Left hindlimb (tissue), 1 donor: ENCODE measurements around the gene CCDC32.
"Not testable (repeated sequence)": the region's sequence is repeated elsewhere in the genome, so short reads cannot be mapped to it uniquely, and the experiment has no call there.

Source experiments
- DNase-seq: peaks from one replicate; pipeline ENCODE4 v3.0.0-alpha.2; 2018

CCDC32 gene, protein sequence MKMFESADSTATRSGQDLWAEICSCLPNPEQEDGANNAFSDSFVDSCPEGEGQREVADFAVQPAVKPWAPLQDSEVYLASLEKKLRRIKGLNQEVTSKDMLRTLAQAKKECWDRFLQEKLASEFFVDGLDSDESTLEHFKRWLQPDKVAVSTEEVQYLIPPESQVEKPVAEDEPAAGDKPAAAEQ

GRCh38 chr15:40564591-40565332, at the start of gene CCDC32:
Gene CCDC32, minus strand, starts transcription at chr15:40565042. Its CDS starts 2,027 bp downstream, at chr15:40563015.
- DNase-seq, result peak; percentile 98

DNA sequence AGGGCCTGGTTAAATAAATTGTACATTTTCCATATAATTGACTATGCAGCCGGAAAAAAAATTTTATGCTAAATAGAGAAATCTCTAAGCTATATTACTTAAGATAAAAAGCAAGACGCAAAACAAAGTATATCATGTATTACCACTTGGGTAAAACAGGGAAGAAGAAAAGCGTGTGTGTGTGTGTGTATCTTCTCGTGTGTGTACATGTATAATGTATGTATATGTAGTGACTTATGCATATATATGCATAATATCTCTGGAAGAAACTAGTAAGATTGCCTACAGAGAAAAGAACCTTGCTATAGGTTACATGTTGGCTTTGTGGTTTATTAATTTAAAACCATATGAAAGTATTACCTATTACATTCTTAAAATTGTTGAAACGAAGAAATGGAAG, 48.2 kb upstream of the CCDC32 start:
- no peak for DNase-seq

DNA sequence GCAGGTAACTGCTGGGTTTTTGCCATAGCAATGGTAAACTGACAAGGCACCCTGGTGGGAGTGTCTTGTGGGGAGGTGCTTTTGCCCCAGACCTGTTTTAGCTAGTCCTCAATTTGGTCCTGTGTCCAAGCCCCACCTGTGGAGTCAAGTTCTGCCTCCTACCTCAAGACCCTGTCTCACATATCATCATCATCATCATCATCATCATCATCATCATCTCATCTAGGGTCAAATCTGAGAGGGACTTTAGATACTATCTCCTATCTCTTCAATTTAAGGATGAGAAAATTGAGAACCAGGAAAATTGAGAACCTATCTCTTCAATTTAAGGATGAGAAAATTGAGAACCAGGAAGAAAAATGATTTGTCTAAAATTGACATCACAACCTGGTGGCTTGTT, 39.1 kb upstream of the CCDC32 start:
- DNase-seq, result no peak

DNA sequence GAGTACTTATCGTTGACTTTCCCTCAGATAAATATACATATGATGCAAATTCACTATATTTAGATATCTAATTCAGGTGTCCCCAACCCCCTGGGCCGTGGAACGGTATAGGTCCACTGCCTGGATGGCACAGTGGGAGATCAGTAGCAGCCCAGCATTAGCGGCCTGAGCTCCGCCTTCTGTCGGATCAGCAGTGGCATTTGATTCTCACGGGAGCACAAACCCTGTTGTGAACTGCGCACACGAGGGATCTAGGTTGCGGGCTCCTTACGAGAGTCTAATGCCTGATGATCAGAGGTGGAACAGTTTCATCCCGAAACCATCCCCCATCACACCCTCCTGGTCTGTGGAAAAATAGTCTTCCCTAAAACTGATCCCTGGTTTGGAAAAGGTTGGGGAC, 36.1 kb upstream of the CCDC32 start:
- DNase-seq, result no peak

GRCh38 chr15:40598672-40599071, 33.8 kb upstream of the CCDC32 start:
- DNase-seq, result no peak

DNA sequence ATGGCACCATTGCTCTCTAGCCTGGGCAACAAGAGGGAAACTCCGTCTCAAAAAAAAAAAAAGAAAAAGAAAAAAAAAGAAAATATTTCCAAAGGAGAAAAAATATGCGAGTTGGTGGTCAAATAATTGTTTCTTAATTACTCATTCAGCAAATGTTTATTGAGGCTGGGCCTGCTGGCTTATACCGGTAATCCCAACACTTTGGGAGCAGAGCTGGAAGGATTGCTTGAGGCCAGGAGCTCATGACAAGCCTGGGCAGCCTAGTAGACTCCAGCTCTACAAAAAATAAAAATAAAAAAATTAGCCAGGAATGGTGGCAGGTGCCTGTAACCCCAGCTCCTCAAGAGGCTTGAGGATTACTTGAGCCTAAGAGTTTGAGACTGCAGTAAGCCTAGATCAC, 33.3 kb upstream of the CCDC32 start:
- DNase-seq, result no peak

DNA sequence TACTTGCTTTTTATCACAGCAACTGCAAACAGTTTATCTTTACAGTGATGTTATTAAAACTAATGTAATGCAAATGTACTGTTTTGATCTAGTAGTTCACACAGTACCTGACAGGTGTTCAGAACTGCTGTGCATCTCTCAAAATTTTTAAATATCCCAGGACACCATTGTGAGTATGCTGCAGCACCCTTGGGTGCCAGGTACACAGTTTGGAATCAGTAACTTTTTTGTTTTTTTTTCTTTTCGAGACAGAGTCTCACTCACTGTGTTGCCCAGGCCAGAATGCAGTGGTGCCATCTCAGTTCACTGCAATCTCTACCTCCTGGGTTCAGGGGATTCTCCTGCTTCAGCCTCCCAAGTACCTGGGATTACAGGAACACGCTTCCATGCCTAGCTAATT, 32.2 kb upstream of the CCDC32 start:
- DNase-seq, result no peak

DNA sequence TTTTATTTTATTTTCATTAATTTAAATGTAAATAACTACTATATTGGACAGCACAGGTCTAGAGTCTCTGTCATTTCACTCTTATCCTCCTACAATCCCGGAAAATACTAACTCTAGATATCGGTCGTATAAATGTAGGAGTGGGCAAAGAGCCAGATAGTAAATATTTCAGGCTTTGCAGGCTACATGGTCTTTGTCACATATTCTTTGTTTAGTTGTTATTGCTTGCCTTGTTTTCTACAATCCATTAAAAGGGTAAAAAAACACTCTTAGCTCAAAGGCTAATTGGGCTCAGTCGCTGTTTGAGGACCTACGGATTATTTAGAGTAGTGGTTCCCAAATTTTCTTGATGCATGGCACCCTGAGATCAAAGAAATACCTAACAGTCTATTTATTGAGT, 30.9 kb upstream of the CCDC32 start:
- DNase-seq, result no peak

DNA sequence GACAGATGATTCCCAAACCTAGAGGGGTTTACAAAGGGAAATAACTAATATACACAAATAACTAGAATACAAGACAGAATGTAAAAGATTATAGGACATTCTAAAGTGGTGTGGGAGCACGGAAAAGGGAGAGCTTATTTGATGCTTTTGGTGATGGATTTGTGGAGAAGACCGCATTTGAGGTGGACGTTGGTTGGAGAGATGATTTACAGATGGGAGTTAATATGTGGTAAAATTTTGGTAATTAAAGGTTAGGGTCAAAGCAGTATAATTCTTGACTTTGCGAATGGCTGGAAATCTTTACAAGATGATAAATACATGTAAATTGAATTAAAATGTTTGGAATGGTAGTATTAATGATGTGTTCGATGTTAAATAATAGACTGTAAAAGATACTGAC, 30.4 kb upstream of the CCDC32 start:
- no peak for DNase-seq

GRCh38 chr15:40594429-40594836, 29.6 kb upstream of the CCDC32 start:
- peak; percentile 74 for DNase-seq

DNA sequence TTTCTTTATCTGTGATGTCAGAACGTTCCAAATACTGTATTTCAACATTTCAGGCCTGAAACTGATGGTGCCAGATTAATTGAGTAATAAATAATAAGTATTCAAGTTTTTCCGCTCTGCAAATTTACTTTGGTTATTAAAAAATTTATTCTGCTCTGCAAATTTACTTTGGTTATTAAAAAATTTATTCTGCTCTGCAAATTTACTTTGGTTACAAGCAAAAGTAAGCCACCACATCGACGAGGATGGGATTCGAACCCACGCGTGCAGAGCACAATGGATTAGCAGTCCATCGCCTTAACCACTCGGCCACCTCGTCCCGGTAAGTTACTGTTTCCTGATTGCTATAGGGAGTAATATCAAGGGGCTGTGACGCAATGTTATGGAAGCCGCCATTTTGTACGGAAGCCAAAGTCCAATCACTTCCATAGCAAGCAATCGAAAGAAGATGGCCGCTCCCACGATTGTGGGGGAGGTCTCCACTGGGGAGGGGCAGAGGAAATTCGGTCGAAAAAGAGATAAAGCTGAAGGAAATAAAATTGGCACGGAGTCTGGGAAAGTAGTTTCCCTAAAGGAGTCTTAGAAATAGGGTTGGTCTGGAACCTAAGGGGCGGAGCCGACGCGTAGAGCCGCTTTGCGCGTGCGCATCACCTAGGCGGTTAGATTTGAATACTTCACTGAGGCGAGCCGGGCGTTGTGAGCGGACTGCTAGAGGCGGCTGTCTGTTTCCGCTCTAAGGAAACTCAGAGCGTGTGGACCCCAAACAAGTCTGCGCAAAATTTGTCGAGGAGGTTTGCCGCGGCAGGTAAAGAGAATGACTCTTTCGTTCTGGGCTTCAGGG, 29.0 kb upstream of the CCDC32 start, which contains the start of gene KNL1:
Gene KNL1, plus strand, starts transcription at position 662 of the 841 bp plus-strand sequence. CDS start 8,683 bp downstream, outside the sequence.
- DNase-seq, result peak; percentile 98

- no peak for DNase-seq
Observed at GRCh38 chr15:40593165-40593564, 28.3 kb upstream of the CCDC32 start.

DNA sequence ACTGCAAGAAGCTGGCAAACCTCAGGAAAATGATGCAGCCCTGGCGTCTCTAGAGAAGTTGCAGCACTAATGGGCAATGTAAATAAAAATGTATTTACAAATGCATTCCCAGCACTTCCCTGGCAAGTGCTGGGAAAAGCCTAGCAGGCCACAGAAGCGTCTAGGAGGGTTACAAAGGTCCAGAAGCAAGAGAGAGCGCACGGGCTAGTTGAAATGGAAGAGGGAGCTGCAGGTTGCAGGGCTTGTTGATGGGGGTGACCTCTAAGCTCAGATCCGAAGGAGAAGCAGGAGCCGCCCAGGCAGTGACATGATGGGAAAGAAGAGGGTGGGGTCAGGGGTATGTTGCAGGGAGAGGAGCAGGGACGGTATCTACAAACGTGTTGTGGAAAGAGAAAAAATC, 26.5 kb upstream of the CCDC32 start:
- no peak for DNase-seq

DNA sequence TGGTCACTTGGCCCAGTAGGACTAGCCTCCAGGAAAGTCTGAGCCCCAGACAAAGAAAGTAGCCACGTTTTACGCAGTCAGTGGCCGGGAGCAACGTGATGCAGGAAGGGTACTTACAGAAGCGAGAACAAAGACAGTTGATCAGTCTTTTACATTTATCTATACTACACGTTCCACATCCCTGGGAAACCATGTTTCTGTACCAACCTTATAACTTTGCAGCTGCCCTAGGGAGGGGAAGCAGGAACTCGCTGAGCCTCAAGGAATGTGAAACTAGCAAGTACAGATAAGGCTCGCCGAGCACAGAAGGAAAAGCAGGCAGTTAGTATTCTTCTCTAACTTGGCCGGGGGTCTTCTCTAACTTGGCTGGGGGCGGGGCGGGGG, 25.8 kb upstream of the CCDC32 start:
- DNase-seq, result no peak

GRCh38 chr15:40584191-40584590, 19.3 kb upstream of the CCDC32 start:
- DNase-seq, result no peak

DNA sequence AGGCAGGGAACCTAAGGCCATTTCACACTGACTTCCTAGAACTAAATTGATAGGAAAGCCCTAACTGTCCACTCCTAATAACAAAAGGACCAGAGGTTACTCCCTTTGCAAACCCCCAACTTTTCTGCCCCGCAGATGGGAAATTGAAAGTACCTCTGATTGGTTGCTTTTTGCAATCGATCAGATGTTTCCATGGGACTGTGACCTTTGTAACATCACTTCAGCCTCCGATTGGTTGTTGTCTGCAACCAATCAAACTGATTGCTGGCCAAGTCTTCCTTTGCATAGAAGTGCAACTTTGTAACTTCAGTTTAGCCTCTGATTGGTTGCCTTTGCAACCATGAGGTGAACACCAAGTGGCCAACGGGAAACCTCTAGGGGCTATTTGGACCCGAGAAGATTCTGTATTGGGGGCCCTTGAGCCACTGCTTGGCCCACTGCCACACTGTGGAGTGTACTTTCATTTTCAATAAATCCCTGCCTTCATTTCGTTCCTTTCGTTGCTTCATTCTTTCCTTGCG, 17.9 kb upstream of the CCDC32 start:
- no peak for DNase-seq

DNA sequence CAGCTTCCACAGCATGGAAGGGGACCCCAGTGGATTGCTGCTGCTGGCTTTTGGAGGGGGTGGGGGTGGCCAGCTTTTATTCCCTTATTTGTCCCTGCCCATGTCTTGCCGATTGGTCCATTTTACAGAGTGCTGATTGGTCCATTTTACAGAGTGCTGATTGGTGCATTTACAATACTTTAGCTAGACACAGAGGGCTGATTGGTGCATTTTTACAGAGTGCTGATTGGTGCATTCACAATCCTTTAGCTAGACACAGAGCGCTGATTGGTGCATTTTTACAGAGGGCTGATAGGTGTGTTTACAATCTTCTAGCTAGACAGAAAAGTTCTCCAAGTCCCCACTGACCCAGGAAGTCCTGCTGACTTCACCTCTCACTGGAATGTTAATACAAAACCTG, 17.0 kb upstream of the CCDC32 start:
- not testable (repeated sequence) for DNase-seq

GRCh38 chr15:40578892-40579291, 14.1 kb upstream of the CCDC32 start:
- no peak for DNase-seq

DNA sequence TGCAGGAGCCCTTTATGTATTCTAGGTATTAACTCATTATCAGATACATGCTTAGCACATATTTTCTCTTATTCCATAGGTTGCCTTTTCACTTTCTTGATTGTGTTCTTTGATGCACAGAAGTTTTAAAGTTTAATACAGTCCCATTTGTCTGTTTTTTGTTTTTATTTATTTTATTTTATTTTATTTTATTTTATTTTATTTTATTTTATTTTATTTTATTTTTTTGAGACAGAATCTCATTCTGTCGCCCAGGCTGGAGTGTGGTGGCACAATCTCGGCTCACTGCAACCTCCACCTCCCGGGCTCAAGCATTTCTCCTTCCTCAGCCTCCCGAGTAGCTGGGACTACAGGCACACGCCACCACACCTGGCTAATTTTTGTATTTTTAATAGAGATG, 12.1 kb upstream of the CCDC32 start:
- not testable (repeated sequence) for DNase-seq

GRCh38 chr15:40575113-40575512, 10.3 kb upstream of the CCDC32 start:
- no peak for DNase-seq

DNA sequence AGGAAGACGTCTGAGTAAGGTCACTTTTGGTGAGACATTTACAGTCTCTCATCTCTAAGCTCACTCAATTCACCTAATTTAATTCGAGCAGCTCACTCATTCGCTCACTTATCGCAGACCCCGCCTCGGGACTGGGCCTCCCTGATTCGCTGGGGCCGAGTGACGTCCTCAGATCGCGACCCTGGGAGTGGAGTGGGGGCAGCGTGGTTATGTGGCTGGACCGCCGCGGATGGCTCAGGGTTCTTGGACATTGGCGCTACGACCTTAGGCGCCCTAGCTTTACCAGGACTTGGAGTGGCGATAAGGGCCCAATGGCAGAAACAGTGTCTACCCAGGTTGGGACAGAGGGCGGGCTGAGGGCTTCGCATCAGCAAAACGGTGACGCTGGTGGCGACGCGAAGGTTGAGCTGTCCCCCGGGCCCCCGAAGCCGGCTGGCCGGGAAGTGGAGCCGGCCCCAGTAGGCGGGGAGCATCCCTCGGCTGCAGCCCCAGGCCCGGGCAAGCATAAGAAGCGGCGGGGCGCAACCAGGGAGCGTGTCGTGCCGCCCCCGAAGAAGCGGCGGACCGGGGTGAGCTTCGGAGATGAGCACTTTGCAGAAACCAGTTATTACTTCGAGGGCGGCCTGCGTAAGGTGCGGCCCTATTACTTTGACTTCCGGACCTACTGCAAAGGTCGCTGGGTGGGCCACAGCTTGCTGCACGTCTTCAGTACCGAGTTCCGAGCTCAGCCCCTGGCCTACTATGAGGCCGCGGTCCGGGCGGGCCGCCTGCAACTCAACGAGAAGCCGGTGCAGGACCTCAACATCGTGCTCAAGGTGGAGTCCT, 4.5 kb upstream of the CCDC32 start, which contains the start of gene RPUSD2:
Gene RPUSD2, plus strand, starts transcription at position 171 of the 825 bp plus-strand sequence. Its CDS starts 39 bp downstream, at position 210.
- peak; percentile 94 for DNase-seq

GRCh38 chr15:40567111-40567510, 2.3 kb upstream of the CCDC32 start:
- no peak for DNase-seq
